HepG2 (cell line): Measurements from ENCODE around the gene POLR1H. TPM values are rescaled to one million over a fixed set of nuclear protein-coding genes. Genes with fewer than 3 reads are reported as not detected.
A peak's percentile ranks its signal among the peaks of the same experiment; 100 is the strongest.

Source experiments
- CHCHD3 ChIP-seq: sonication (generic); formaldehyde crosslinking; IDR thresholded peaks from 2 replicates; pipeline ENCODE4 v1.8.0; 2022; ENCODE audit warnings: mild to moderate bottlenecking, missing genetic modification reagents, moderate library complexity
- NFAT5 ChIP-seq: sonication (generic); formaldehyde crosslinking; IDR thresholded peaks from 2 replicates; pipeline ENCODE4 v1.4.0; 2020; ENCODE audit warnings: missing genetic modification reagents
- NFE2L1 ChIP-seq: sonication (generic); formaldehyde crosslinking; IDR thresholded peaks from 2 replicates; pipeline ENCODE4 v1.4.0; 2020; ENCODE audit warnings: missing genetic modification reagents, mild to moderate bottlenecking, borderline replicate concordance
- NRL ChIP-seq: sonication (generic); formaldehyde crosslinking; IDR thresholded peaks from 2 replicates; pipeline ENCODE4 v1.5.0; 2020; ENCODE audit warnings: missing genetic modification reagents, mild to moderate bottlenecking, moderate library complexity, borderline replicate concordance
- PCBP2 ChIP-seq: fragments of 200-400 bp; formaldehyde crosslinking; optimal IDR thresholded peaks from 2 replicates; pipeline ENCODE3; 2018; ENCODE audit warnings: low read length, low read depth; ENCODE audit not compliant: poor library complexity, severe bottlenecking
- SIN3A ChIP-seq: IDR thresholded peaks from 2 replicates; pipeline ENCODE4 v1.6.1; 2011; ENCODE audit warnings: low read depth, mild to moderate bottlenecking, control low read depth, low read length, borderline replicate concordance
- TAF1 ChIP-seq: sonication (generic); formaldehyde crosslinking; IDR thresholded peaks from 2 replicates; pipeline ENCODE4 v1.4.0; 2020; ENCODE audit warnings: missing genetic modification reagents
- ZBTB26 ChIP-seq: IDR thresholded peaks from 2 replicates; pipeline ENCODE4 v1.6.1; 2016; ENCODE audit warnings: missing compliant biosample characterization, missing genetic modification reagents, borderline replicate concordance
- ZBTB7A ChIP-seq: sonication (generic); formaldehyde crosslinking; IDR thresholded peaks from 2 replicates; pipeline ENCODE4 v1.8.0; 2022; ENCODE audit warnings: mild to moderate bottlenecking, missing genetic modification reagents
- ZIK1 ChIP-seq: sonication (generic); formaldehyde crosslinking; IDR thresholded peaks from 2 replicates; pipeline ENCODE4 v1.5.0; 2020; ENCODE audit warnings: mild to moderate bottlenecking, low read depth, missing genetic modification reagents, borderline replicate concordance
- ZNF674 ChIP-seq: sonication (generic); formaldehyde crosslinking; IDR thresholded peaks from 2 replicates; pipeline ENCODE4 v1.5.0; 2020; ENCODE audit warnings: low read depth, mild to moderate bottlenecking, missing genetic modification reagents
- polyA plus RNA-seq, 8 experiments: library from polyadenylated mRNA; depleted of rRNA in 3 of 8; stranded (reverse) in 7 of 8; unstranded in 1 of 8; fragments of >200 nt; fragmentation: Illumina TruSeq in 4 of 8; extraction: Trizol in 4 of 8; gene quantifications; 2 replicates each; pipeline versions ENCODE4 v1.2.1 to v1.2.3, GENCODE V29; 2011 to 2016; ENCODE audit warnings: low read depth in 4 of 8, missing spikeins in 1 of 8, mixed read lengths in 1 of 8; ENCODE audit not compliant: insufficient read depth in 1 of 8
- total RNA-seq, 5 experiments: library from RNA; depleted of rRNA; stranded (reverse); fragments of >200 nt; fragmentation: Illumina TruSeq; extraction: Trizol; gene quantifications; 2 replicates each; pipeline ENCODE4 v1.2.3, GENCODE V29; 2016; ENCODE audit warnings: low read depth in 1 of 5
- TF ChIP-seq, protein P1 (sequence below): sonication (generic); formaldehyde crosslinking; conservative IDR thresholded peaks from 2 replicates; pipeline ENCODE4 v1.8.1; 2023; ENCODE audit warnings: missing genetic modification reagents
- TF ChIP-seq, protein P2 (sequence below): sonication (generic); formaldehyde crosslinking; IDR thresholded peaks from 2 replicates; pipeline ENCODE4 v1.5.0; 2020; ENCODE audit warnings: mild to moderate bottlenecking, missing genetic modification reagents, moderate library complexity
- TF ChIP-seq, protein P3 (sequence below): IDR thresholded peaks from 2 replicates; pipeline ENCODE4 v1.6.1; 2016; ENCODE audit warnings: mild to moderate bottlenecking, missing biosample characterization, missing genetic modification reagents
- TF ChIP-seq, protein P4 (sequence below): sonication (generic); formaldehyde crosslinking; IDR thresholded peaks from 2 replicates; pipeline ENCODE4 v1.5.0; 2020; ENCODE audit warnings: missing genetic modification reagents, mild to moderate bottlenecking, borderline replicate concordance

The POLR1H gene
- total and polyA plus RNA-seq, 2 of the 13 experiments (the other 11 are each of a cell fraction or from before 2014, with no cell fraction given), result 61.4 to 79.8 TPM

DNA sequence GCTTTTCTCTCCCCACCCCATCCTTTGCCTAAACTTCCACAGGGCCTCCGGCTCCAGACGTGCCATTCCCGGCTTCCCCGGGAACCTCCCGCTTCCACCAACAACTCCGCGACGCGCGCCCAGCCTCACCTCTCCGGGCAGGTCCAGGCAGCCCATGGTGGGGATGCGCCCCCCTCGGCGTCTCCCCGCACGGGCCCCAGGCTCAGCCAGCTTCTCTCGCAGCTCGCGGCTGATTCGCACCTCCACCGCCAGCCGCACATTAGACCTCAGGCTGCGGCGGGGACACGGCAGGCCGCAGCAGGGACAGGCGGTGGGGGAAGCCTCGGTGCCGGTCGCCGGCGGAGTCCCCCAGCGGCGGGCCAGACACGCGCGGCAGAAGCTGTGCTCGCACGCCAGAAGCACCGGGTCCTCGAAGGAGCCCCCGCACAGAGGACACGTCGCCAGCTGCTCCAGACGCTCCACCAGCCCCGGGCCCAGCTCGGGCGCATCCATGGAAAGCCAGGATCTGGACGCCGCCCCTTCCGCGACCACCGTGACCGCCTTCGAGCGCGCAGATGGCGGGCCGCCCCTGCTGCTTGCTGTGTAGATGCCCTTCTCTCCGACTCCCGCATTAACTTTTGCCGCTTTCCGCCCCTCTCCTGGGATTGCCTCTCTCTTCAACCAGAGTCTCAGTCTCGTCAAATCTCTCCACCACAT, 14.2 kb downstream of the POLR1H start, which contains the start of gene RNF39 (continued):
- TF ChIP-seq ZBTB26, result no peak
- TF ChIP-seq NFE2L1, result no peak
- TF ChIP-seq ZNF674 (CRISPR knock-in tag), result no peak
- TF ChIP-seq, protein P1, sequence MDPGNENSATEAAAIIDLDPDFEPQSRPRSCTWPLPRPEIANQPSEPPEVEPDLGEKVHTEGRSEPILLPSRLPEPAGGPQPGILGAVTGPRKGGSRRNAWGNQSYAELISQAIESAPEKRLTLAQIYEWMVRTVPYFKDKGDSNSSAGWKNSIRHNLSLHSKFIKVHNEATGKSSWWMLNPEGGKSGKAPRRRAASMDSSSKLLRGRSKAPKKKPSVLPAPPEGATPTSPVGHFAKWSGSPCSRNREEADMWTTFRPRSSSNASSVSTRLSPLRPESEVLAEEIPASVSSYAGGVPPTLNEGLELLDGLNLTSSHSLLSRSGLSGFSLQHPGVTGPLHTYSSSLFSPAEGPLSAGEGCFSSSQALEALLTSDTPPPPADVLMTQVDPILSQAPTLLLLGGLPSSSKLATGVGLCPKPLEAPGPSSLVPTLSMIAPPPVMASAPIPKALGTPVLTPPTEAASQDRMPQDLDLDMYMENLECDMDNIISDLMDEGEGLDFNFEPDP, result 0 out of 2 replicates have a peak, but pooled peaks have one; percentile 75
- TF ChIP-seq, protein P2, sequence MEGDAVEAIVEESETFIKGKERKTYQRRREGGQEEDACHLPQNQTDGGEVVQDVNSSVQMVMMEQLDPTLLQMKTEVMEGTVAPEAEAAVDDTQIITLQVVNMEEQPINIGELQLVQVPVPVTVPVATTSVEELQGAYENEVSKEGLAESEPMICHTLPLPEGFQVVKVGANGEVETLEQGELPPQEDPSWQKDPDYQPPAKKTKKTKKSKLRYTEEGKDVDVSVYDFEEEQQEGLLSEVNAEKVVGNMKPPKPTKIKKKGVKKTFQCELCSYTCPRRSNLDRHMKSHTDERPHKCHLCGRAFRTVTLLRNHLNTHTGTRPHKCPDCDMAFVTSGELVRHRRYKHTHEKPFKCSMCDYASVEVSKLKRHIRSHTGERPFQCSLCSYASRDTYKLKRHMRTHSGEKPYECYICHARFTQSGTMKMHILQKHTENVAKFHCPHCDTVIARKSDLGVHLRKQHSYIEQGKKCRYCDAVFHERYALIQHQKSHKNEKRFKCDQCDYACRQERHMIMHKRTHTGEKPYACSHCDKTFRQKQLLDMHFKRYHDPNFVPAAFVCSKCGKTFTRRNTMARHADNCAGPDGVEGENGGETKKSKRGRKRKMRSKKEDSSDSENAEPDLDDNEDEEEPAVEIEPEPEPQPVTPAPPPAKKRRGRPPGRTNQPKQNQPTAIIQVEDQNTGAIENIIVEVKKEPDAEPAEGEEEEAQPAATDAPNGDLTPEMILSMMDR (CRISPR knock-in tag), result no peak
- no peak for TF ChIP-seq PCBP2
- peak; percentile 32; the same call in 1 of the 2 replicates for TF ChIP-seq TAF1 (CRISPR knock-in tag)
- TF ChIP-seq ZBTB7A (CRISPR knock-in tag), result peak; percentile 40; the same call in 1 of the 2 replicates
- TF ChIP-seq NRL (CRISPR knock-in tag), result peak; percentile 73
- TF ChIP-seq, protein P3, sequence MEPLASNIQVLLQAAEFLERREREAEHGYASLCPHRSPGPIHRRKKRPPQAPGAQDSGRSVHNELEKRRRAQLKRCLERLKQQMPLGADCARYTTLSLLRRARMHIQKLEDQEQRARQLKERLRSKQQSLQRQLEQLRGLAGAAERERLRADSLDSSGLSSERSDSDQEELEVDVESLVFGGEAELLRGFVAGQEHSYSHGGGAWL (CRISPR knock-in tag), result peak; percentile 50; the same call in 1 of the 2 replicates
- TF ChIP-seq, protein P4, sequence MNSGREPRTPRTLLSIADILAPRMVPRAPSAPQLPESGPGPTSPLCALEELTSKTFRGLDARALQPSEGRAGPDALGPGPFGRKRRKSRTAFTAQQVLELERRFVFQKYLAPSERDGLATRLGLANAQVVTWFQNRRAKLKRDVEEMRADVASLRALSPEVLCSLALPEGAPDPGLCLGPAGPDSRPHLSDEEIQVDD, result 0 out of 2 replicates have a peak, but pooled peaks have one; percentile 69
- no peak for TF ChIP-seq SIN3A
- peak; percentile 80; the same call in 1 of the 2 replicates for TF ChIP-seq CHCHD3 (CRISPR knock-in tag)
- peak; percentile 28; the same call in 1 of the 2 replicates for TF ChIP-seq ZIK1 (CRISPR knock-in tag)
- TF ChIP-seq NFAT5 (CRISPR knock-in tag), result no peak
